Neuronal stem cell (in vitro differentiated cells): ENCODE data around the gene TESPA1.

Experiments
- DNase-seq: peaks from one replicate; pipeline ENCODE4 v3.0.0-alpha.2; 2013; ENCODE audit warnings: low spot score
- H2AFZ ChIP-seq: one replicate; pipeline ENCODE4 v1.6.1; 2013; ENCODE audit warnings: mild to moderate bottlenecking, low read length, inconsistent platforms
- H2AK5ac ChIP-seq: 2 replicates; pipeline ENCODE4 v1.6.1; 2013; ENCODE audit warnings: low read depth, mild to moderate bottlenecking, inconsistent platforms, low read length, moderate library complexity, mixed read lengths
- H2BK120ac ChIP-seq: 2 replicates; pipeline ENCODE4 v1.6.1; 2013; ENCODE audit warnings: low read depth, mild to moderate bottlenecking, inconsistent platforms, low read length, moderate library complexity, mixed read lengths
- H2BK12ac ChIP-seq: one replicate; pipeline ENCODE4 v1.6.1; 2013; ENCODE audit warnings: low read length, inconsistent platforms
- H2BK15ac ChIP-seq: 2 replicates; pipeline ENCODE4 v1.6.1; 2013; ENCODE audit warnings: mild to moderate bottlenecking, low read length, inconsistent platforms, mixed read lengths
- H2BK5ac ChIP-seq: one replicate; pipeline ENCODE4 v1.6.1; 2013; ENCODE audit warnings: inconsistent platforms, mild to moderate bottlenecking, low read length, moderate library complexity
- H3K14ac ChIP-seq: one replicate; pipeline ENCODE4 v1.6.1; 2013; ENCODE audit warnings: low read length, inconsistent platforms
- H3K18ac ChIP-seq: 2 replicates; pipeline ENCODE4 v1.6.1; 2013; ENCODE audit warnings: low read length, inconsistent platforms
- H3K23ac ChIP-seq: 2 replicates; pipeline ENCODE4 v1.6.1; 2013; ENCODE audit warnings: low read depth, mild to moderate bottlenecking, mixed read lengths, low read length, inconsistent platforms; ENCODE audit not compliant: poor library complexity
- H3K27ac ChIP-seq: replicated peaks from 3 replicates; pipeline ENCODE4 v1.5.1; 2013; ENCODE audit warnings: low read length, inconsistent platforms
- H3K27me3 ChIP-seq, 3 experiments: 2 replicates each; pipeline ENCODE4 v1.6.1; 2013; ENCODE audit warnings: low read length in 3 of 3, mild to moderate bottlenecking in 2 of 3, inconsistent platforms in 1 of 3, low read depth in 1 of 3, mixed read lengths in 1 of 3, moderate library complexity in 1 of 3; ENCODE audit not compliant: control insufficient read depth in 3 of 3, insufficient read depth in 3 of 3
- H3K36me3 ChIP-seq, 2 donors: replicated peaks in 1 of 2; 2 replicates each; pipeline ENCODE4 v1.6.1; 2013; ENCODE audit warnings: low read length in 2 of 2; ENCODE audit not compliant: control insufficient read depth in 2 of 2, insufficient read depth in 2 of 2
- H3K4ac ChIP-seq: 2 replicates; pipeline ENCODE4 v1.6.1; 2013; ENCODE audit warnings: inconsistent platforms, mild to moderate bottlenecking, low read length, moderate library complexity
- H3K4me1 ChIP-seq, 2 donors: 1 replicate in 1 of 2; 2 replicates in 1 of 2; pipeline ENCODE4 v1.6.1; 2013; ENCODE audit warnings: low read length in 2 of 2, low read depth in 1 of 2; ENCODE audit not compliant: control insufficient read depth in 2 of 2, insufficient read depth in 1 of 2
- H3K4me2 ChIP-seq: one replicate; pipeline ENCODE4 v1.6.1; 2013; ENCODE audit warnings: mild to moderate bottlenecking, low read length, inconsistent platforms; ENCODE audit not compliant: insufficient read depth, poor library complexity, severe bottlenecking
- H3K4me3 ChIP-seq, 2 donors: 2 replicates each; pipeline ENCODE4 v1.5.1; 2013; ENCODE audit warnings: low read length in 2 of 2, mild to moderate bottlenecking in 2 of 2, inconsistent platforms in 1 of 2, moderate library complexity in 1 of 2
- H3K79me1 ChIP-seq: one replicate; pipeline ENCODE4 v1.6.1; 2013; ENCODE audit warnings: low read depth, mild to moderate bottlenecking, inconsistent platforms, low read length, moderate library complexity
- H3K9ac ChIP-seq: one replicate; pipeline ENCODE4 v1.6.1; 2013; ENCODE audit warnings: mild to moderate bottlenecking, low read depth, low read length, inconsistent platforms; ENCODE audit not compliant: poor library complexity
- H3K9me3 ChIP-seq, 2 donors: replicated peaks in 1 of 2; 2 replicates each; pipeline versions ENCODE3 to v1.6.1; 2013; ENCODE audit warnings: low read length in 2 of 2, mild to moderate bottlenecking in 2 of 2, inconsistent platforms in 1 of 2, low read depth in 1 of 2, mixed read lengths in 1 of 2, moderate library complexity in 1 of 2; ENCODE audit not compliant: control insufficient read depth in 2 of 2, insufficient read depth in 1 of 2
- H4K8ac ChIP-seq: one replicate; pipeline ENCODE4 v1.6.1; 2013; ENCODE audit warnings: low read depth, mild to moderate bottlenecking, inconsistent platforms, low read length, moderate library complexity
- H4K91ac ChIP-seq: one replicate; pipeline ENCODE4 v1.6.1; 2013; ENCODE audit warnings: low read length, low read depth, mild to moderate bottlenecking, inconsistent platforms; ENCODE audit not compliant: poor library complexity
- WGBS, 2 donors: extraction: QIAGEN DNeasy Blood & Tissue Kit; methylation state at CpG; one replicate each; pipeline ENCODE4 v1.1.7; 2013; ENCODE audit warnings: missing lambda C conversion rate in 2 of 2, mixed read lengths in 1 of 2; ENCODE audit not compliant: insufficient read length in 2 of 2, insufficient replicate concordance in 1 of 2; ENCODE audit errors: extremely low coverage in 2 of 2; 5-methylcytosine and 5-hydroxymethylcytosine counted together

The TESPA1 gene

DNA sequence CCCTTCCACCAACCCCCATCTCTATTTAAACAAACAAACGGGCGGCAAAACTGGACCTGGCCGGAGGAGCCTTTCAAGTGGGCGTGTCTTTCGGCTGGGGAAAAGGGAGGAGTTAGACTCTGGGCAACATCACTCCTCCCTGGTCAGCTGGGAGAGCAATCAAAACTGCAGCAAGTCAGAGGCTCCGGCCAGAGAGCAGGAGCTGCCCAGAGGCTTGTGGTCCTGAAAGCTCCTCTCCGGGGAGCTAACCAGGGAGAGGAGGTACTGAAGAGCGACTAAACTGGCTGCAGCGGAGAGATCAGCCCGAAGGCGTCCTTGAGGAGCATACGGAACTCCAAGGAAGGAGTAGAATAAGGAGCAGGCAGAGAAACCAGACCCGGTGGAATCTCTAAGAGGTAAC lies 35.2 kb upstream of the TESPA1 start, which contains the start of gene NEUROD4:
Gene NEUROD4 (plus strand): TSS at position 191 of the 400 bp plus-strand sequence. CDS start 6,466 bp downstream, outside the sequence.
- peak; percentile 91 for DNase-seq
- no CpG with 5 or more reads among the region's 13 CpGs for WGBS, 2 donors

DNA sequence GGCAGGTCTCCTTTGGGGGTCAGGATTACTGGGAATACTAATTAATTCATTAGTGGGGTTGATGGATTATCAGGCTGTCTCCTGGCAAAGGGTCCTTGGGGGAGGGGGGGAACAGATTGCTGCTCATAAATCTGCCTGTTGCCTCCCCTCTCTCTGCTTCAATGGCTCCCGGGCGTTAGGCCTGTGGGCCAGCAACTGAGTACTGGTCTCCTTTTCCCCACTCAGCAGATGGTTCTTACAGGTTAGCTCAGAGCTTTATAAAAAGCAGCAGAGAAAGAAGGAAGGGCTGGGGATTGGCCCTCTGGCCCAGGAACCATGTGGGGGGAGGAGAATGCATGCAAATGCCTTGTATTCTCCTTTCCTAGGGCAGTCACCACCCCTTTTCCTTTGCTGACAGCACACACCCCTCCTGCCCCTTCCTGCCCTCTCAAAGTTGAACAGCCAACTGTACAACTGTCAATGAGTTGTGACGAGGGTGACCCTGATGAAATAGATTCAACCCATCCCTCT lies 32.9 kb upstream of the TESPA1 start:
- Histone ChIP-seq H3K4me3 (no peak overlapping the region), H3K4me1 (peaks cover 0 to 7% of the 10 kb centered on the region in 2 donors), H2BK15ac (no peak overlapping the region), H3K18ac (no peak overlapping the region), H3K23ac (no peak overlapping the region), H3K9ac (no peak overlapping the region), H3K27ac (no peak overlapping the region), H3K14ac (no peak overlapping the region), H2BK12ac (no peak overlapping the region), H4K8ac (no peak overlapping the region), H3K9me3 (no peaks in the 10 kb centered on the region), H2BK5ac (no peak overlapping the region), H2AFZ (no peak overlapping the region), H3K4me2 (no peak overlapping the region), H4K91ac (no peak overlapping the region), H2BK120ac (no peak overlapping the region), H3K4ac (no peak overlapping the region), H3K27me3 (peaks cover 0 to 6% (median 0%) of the 10 kb centered on the region in 3 experiments), H2AK5ac (no peak overlapping the region), H3K79me1 (no peaks in the 10 kb centered on the region), H3K36me3 (no peaks in the 10 kb centered on the region)
- DNase-seq = no peak
- WGBS, 2 donors = no CpG with 5 or more reads among the region's 3 CpGs

More for the DNA sequence above, 35.2 kb upstream of the TESPA1 start, which contains the start of gene NEUROD4:
- Histone ChIP-seq H2AK5ac (no peak within 1 kb of the TSS), H2BK15ac (no peak within 1 kb of the TSS), H2BK5ac (no peak within 1 kb of the TSS), H3K23ac (no peak within 1 kb of the TSS), H3K27me3 (peaks cover 0 to 6% (median 0%) of the 10 kb centered on the region in 3 experiments), H3K36me3 (no peaks in the 10 kb centered on the region), H2AFZ (no peak within 1 kb of the TSS), H4K91ac (no peak within 1 kb of the TSS), H3K27ac (no peak within 1 kb of the TSS), H3K18ac (no peak within 1 kb of the TSS), H3K4me3 (no peak within 1 kb of the TSS), H3K4me2 (no peak within 1 kb of the TSS), H2BK120ac (no peak within 1 kb of the TSS), H3K9ac (no peak within 1 kb of the TSS), H3K9me3 (no peaks in the 10 kb centered on the region), H4K8ac (no peak within 1 kb of the TSS), H3K14ac (no peak within 1 kb of the TSS), H2BK12ac (no peak within 1 kb of the TSS), H3K4ac (no peak within 1 kb of the TSS), H3K4me1 (peaks cover 0 to 7% of the 10 kb centered on the region in 2 donors), H3K79me1 (no peaks in the 10 kb centered on the region)

- H3K27me3 ChIP-seq = no peaks in the 10 kb centered on the region
- no peak overlapping the region for H3K14ac ChIP-seq
- no peak overlapping the region for H3K18ac ChIP-seq
- H3K9ac ChIP-seq = no peak overlapping the region
- no peak overlapping the region for H3K23ac ChIP-seq
- H3K79me1 ChIP-seq = no peaks in the 10 kb centered on the region
- H2BK15ac ChIP-seq = no peak overlapping the region
- no CpG with 5 or more reads among the region's 6 CpGs for WGBS, 2 donors
- H2AK5ac ChIP-seq = no peak overlapping the region
- DNase-seq = no peak
- H4K8ac ChIP-seq = peak overlapping the region; percentile 1
- no peak overlapping the region for H2BK5ac ChIP-seq
- no peaks in the 10 kb centered on the region for H3K36me3 ChIP-seq
- no peak overlapping the region for H3K4me2 ChIP-seq
- no peak overlapping the region for H2BK120ac ChIP-seq
- no peak overlapping the region for H2BK12ac ChIP-seq
- H2AFZ ChIP-seq = no peak overlapping the region
- H4K91ac ChIP-seq = no peak overlapping the region
- H3K27ac ChIP-seq = no peak overlapping the region
- H3K4ac ChIP-seq = no peak overlapping the region
- no peak overlapping the region for H3K4me3 ChIP-seq
- peaks cover 0 to 2% of the 10 kb centered on the region in 2 donors for H3K4me1 ChIP-seq
- peaks cover 0 to 2% of the 10 kb centered on the region in 2 donors for H3K9me3 ChIP-seq
Measured at GRCh38 chr12:55008944-55009585, 24.5 kb upstream of the TESPA1 start.

- no peak overlapping the region for H4K91ac ChIP-seq
- no peak for DNase-seq
- no peaks in the 10 kb centered on the region for H3K79me1 ChIP-seq
- no CpG with 5 or more reads among the region's 2 CpGs for WGBS, 2 donors
- peaks cover 0 to 2% of the 10 kb centered on the region in 2 donors for H3K9me3 ChIP-seq
- no peak overlapping the region for H4K8ac ChIP-seq
- H2AFZ ChIP-seq = no peak overlapping the region
- H2BK5ac ChIP-seq = no peak overlapping the region
- no peak overlapping the region for H3K18ac ChIP-seq
- H3K9ac ChIP-seq = no peak overlapping the region
- H2BK15ac ChIP-seq = no peak overlapping the region
- no peaks in the 10 kb centered on the region for H3K36me3 ChIP-seq
- no peak overlapping the region for H2BK120ac ChIP-seq
- no peaks in the 10 kb centered on the region for H3K27me3 ChIP-seq
- no peak overlapping the region for H2AK5ac ChIP-seq
- peaks cover 0 to 3% of the 10 kb centered on the region in 2 donors for H3K4me1 ChIP-seq
- H3K4ac ChIP-seq = no peak overlapping the region
- no peak overlapping the region for H3K4me3 ChIP-seq
- H3K27ac ChIP-seq = no peak overlapping the region
- H3K14ac ChIP-seq = no peak overlapping the region
- H3K23ac ChIP-seq = no peak overlapping the region
- no peak overlapping the region for H2BK12ac ChIP-seq
- no peak overlapping the region for H3K4me2 ChIP-seq
Measured at GRCh38 chr12:55002355-55002754, 17.8 kb upstream of the TESPA1 start.
